RKO (cell line): Measurements from ENCODE around the gene RPL37A.

Experiments
- DNase-seq: peaks from one replicate; pipeline ENCODE4 v3.0.0-alpha.2; 2016; ENCODE audit warnings: low spot score

Gene RPL37A

GRCh38 chr2:216548901-216549331 is 50.3 kb downstream of the RPL37A start:
- DNase-seq = no peak

DNA sequence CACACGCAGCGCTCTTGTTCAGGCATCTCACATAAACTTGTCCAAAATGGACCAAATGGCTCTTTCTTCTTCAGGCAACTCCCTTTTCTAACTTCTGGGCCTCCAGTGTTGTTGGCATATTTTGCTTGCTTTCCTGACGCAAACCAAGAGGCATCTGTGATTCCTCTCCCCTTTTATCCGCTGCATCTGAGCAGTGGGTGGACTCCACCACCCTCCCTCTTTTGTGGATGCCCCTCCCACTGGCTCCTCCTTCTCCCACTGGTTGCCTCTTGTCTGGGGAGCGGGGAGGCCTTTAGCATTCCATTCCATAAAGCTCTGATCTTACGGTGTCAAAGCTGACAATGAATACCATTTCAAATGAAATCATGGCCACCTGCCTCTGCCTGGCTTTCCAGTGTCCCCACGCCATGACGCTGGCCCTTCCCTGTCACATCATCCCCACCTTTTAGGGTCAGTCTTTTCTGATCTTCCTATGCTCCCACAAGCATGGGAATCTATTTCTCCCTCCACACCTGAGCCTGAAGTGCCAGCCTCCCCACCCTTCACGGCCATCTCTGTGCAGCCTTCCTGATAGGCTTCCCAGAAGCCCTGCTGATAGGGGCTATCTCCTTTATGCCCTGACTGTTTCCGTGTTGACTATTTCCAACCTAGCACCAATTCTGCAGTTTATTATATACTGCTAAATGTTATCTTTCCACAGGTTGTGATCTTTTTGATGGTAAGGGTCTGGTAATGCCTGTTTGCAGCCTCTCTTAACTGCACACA is 51.5 kb downstream of the RPL37A start:
- no peak for DNase-seq

- no peak for DNase-seq
Observed at GRCh38 chr2:216551234-216552068, 52.8 kb downstream of the RPL37A start.

- DNase-seq = no peak
Observed at GRCh38 chr2:216553093-216553478, 54.4 kb downstream of the RPL37A start.
